Anterior cingulate cortex (tissue), 58 donors: Measurements from ENCODE around the gene SPIC.

Experiments
- DNase-seq, 58 donors: peaks; one replicate each; lab custom pipeline; 2025; lab: John Stamatoyannopoulos, UW

Gene SPIC

DNA sequence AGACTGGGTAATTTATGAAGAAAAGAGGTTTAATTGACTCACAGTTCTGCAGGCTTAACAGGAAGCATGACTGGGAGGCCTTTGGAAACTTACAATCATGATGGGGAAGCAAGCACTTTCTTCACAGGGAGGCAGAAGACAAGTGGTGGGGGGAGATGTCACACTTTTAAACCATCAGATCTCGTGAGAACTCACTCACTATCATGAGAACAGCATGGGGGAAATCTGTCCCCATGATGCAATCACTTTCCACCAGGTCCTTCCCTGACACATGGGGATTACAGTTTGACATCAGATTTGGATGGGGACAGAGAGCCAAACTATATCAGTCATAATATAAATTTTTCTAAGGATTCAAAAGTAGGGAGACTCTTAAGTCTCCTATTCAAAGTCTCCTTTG is 46.0 kb downstream of the SPIC start:
- DNase-seq, result no peak

DNA sequence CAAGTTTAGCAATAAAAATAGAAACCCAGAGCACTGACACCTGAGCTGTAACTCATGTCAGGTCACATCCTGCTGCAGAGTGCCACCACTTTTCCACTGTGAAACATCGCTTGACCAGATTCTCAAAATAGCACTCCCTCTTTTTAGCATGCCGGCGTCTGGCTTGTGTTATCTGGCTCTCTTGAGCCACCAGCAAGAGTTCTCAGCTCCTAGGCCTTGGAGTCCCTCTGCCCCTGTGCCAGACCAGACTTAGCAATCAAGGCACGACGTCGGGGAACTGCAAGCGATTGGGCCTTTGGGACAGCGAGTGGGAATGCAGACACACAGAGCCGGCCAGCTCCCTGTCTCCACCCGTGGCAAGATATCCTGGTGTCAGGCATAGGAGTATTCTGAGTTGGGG is 52.5 kb downstream of the SPIC start:
- no peak for DNase-seq

DNA sequence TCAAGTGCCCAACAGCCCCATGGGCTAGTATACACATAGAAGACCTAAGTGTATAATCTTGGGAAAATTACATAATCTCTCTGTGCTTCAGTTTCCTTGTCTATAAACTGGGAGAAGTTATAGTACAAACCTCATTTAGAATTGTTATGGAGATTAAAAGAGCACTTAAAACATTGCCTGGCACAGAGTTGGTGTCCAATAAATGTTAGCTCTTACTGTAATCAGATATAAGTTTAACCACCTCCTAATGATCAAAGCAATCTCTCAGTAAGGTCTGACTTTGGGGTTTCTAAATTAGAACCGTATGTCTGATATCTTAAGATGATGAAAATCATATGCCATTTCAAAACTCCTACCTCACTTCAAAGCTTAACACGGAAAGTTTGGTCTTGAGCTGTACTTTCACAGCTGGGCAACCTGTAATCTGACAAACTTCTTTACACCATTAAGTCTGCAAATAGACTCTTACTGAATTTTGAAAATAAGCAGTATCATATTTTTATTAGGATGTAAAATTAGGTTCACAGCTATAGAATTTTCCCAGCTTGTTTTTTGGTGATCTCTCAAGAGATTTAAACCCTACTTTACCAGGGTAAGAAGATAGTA is 61.0 kb downstream of the SPIC start:
- DNase-seq, result no peak
